ENCODE measurements around the gene PTPRQ. TPM values are rescaled to one million over a fixed set of nuclear protein-coding genes. Genes with fewer than 3 reads are reported as not detected.

Gene PTPRQ
- total RNA-seq, 1 donor from 2014 or later: not detected

DNA sequence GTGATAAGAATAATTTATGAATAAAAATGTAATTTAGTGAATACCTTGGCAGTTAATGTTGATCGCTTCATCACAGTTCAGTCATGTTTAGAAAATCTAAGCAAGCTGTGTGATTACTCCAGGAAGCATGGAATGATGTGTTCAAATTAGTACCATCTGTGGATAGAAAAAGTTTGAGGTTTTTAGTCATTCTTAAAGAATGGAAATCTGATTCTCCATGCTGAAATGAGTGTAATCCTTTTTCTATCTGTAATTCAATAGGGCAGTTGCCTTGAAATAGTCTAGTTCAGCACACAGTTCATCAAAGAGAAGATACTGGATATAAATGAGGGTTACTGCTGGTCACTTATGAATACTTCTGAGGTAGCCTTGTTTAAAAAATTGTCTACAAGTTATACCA is 136.2 kb downstream of the PTPRQ start:
- Mint-ChIP-seq H3K27me3 (no peaks in the 10 kb centered on the region), H3K4me1 (no peaks in the 10 kb centered on the region), H3K9me3 (no peaks in the 10 kb centered on the region), H3K4me3 (no peak overlapping the region), H3K36me3 (ENCODE audit: low read depth) (no peaks in the 10 kb centered on the region), H3K27ac (no peak overlapping the region)
- TF ChIP-seq, protein P1, sequence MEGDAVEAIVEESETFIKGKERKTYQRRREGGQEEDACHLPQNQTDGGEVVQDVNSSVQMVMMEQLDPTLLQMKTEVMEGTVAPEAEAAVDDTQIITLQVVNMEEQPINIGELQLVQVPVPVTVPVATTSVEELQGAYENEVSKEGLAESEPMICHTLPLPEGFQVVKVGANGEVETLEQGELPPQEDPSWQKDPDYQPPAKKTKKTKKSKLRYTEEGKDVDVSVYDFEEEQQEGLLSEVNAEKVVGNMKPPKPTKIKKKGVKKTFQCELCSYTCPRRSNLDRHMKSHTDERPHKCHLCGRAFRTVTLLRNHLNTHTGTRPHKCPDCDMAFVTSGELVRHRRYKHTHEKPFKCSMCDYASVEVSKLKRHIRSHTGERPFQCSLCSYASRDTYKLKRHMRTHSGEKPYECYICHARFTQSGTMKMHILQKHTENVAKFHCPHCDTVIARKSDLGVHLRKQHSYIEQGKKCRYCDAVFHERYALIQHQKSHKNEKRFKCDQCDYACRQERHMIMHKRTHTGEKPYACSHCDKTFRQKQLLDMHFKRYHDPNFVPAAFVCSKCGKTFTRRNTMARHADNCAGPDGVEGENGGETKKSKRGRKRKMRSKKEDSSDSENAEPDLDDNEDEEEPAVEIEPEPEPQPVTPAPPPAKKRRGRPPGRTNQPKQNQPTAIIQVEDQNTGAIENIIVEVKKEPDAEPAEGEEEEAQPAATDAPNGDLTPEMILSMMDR (IDR thresholded peaks at IDR 0.05): no peak
- ATAC-seq (ENCODE audit: low read depth): no peak
- POLR2A ChIA-PET: no interaction called here
- intact Hi-C loops (cut with micrococcal nuclease): no loop called here
- CTCF ChIA-PET: no interaction called here
- no peak for DNase-seq

DNA sequence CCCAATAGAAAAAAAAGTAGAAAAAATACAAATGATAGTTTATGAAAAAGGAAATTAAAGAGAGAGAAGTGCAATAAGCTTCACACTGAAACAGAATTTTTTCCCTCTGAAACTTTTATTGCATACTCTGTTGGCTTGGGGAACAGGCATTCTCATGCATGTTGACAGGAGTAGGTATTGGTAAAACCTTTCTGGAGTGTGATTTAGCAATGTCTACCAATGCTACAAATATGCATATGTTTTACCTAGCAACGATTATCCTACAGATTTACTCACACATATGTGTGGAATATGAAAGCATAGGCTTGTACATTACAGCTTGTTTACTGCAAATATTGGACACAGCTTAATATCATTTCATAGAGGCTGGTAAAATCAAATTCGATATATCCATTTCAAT is 137.7 kb downstream of the PTPRQ start:
- ChIA-PET CTCF (no interaction called here), POLR2A (no interaction called here)
- ATAC-seq (ENCODE audit: low read depth): no peak
- Mint-ChIP-seq H3K27ac (no peak overlapping the region), H3K36me3 (ENCODE audit: low read depth) (no peaks in the 10 kb centered on the region), H3K9me3 (no peaks in the 10 kb centered on the region), H3K4me3 (no peak overlapping the region), H3K27me3 (no peaks in the 10 kb centered on the region), H3K4me1 (no peaks in the 10 kb centered on the region)
- intact Hi-C loops (cut with micrococcal nuclease): no loop called here
- DNase-seq: no peak
- TF ChIP-seq, protein P1 (IDR thresholded peaks at IDR 0.05): no peak

DNA sequence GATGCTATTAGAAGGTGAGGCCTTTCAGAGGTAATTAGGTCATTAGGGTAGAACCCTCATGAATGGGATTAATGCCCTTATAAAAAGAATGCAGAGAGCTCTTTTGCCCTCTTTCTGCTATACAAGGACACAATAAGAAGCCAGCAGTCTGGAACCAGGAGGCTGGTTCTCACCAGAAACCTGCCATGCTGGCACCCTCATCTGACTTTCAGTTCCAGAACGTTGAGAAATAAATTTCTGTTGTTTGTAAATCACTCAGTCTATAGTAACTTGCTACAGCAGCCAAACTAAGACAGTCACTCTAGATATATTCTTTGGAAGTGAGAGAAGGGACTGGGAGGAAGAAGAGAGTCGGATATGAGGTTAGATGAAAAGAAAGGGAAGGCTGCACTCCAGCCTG is 138.4 kb downstream of the PTPRQ start:
- POLR2A ChIA-PET: no interaction called here
- H3K36me3 Mint-ChIP-seq (ENCODE audit: low read depth): no peaks in the 10 kb centered on the region
- intact Hi-C loops (cut with micrococcal nuclease): no loop called here
- H3K27me3 Mint-ChIP-seq: no peaks in the 10 kb centered on the region
- TF ChIP-seq, protein P1 (IDR thresholded peaks at IDR 0.05): no peak
- H3K27ac Mint-ChIP-seq: no peak overlapping the region
- ATAC-seq (ENCODE audit: low read depth) (no peak), DNase-seq (no peak)
- H3K4me1 Mint-ChIP-seq: no peaks in the 10 kb centered on the region
- H3K9me3 Mint-ChIP-seq: no peaks in the 10 kb centered on the region
- CTCF ChIA-PET: no interaction called here
- H3K4me3 Mint-ChIP-seq: no peak overlapping the region

DNA sequence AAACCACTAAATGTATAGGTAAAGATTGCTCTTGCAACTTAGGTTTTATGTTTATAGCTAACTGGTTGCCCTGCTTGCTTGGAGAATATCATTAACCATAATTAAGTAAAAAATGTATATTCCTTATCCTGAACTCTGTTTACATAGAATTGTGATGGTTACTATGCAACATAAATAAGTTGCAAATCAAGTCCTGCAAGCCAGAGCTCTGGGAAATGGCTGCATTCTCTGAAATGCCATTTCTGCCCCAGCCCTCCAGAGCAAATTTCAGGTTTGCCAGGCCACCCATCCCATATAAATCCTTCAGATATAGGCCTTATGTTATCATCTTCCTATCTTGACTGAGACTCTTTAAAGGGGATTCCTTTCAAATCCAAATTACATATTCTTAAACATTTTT is 145.0 kb downstream of the PTPRQ start:
- H3K27me3 Mint-ChIP-seq: no peaks in the 10 kb centered on the region
- TF ChIP-seq, protein P1 (IDR thresholded peaks at IDR 0.05): no peak
- H3K4me1 Mint-ChIP-seq: no peaks in the 10 kb centered on the region
- ChIA-PET CTCF (no interaction called here), POLR2A (no interaction called here)
- no peak for DNase-seq
- no peaks in the 10 kb centered on the region for H3K36me3 Mint-ChIP-seq (ENCODE audit: low read depth)
- H3K4me3 Mint-ChIP-seq: no peak overlapping the region
- no peak overlapping the region for H3K27ac Mint-ChIP-seq
- ATAC-seq (ENCODE audit: low read depth): no peak
- intact Hi-C loops (cut with micrococcal nuclease): no loop called here
- no peaks in the 10 kb centered on the region for H3K9me3 Mint-ChIP-seq

DNA sequence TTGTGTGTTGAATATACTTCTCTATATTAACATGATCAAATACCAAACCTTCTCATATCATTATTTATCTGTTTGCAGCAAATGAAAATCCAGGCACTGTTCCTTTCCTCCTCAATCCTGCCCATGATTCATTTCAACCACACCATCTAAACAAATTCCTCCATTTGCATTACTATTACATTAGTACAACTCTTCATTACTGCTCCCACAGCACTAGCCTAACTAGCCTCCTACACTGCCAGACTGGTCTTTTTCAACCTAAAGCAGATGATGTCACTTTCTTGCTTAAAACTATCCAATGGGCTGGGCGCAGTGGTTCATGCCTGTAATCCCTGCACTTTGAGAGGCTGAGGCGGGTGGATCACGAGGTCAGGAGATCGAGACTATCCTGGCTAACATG is 146.1 kb downstream of the PTPRQ start:
- Mint-ChIP-seq H3K4me3 (no peak overlapping the region), H3K36me3 (ENCODE audit: low read depth) (no peaks in the 10 kb centered on the region), H3K9me3 (no peaks in the 10 kb centered on the region), H3K4me1 (no peaks in the 10 kb centered on the region), H3K27ac (no peak overlapping the region), H3K27me3 (no peaks in the 10 kb centered on the region)
- ATAC-seq (ENCODE audit: low read depth): no peak
- TF ChIP-seq, protein P1 (IDR thresholded peaks at IDR 0.05): no peak
- DNase-seq: no peak
- ChIA-PET CTCF (no interaction called here), POLR2A (no interaction called here)
- intact Hi-C loops (cut with micrococcal nuclease): no loop called here

Measured in activated B cell treated with CpG ODN at 0.5 μM for 24 hours (primary cell).